OCI-LY3 (cell line): ENCODE data around the gene RGL1.

Experiments used
- H2AFZ ChIP-seq: fragments of 200-600, 300-600 bp; shearing (Covaris generic); 2 replicates; pipeline ENCODE4 v1.6.0; 2014; ENCODE audit warnings: antibody characterized with exemption, low read depth, low read length
- H3K27ac ChIP-seq: fragments of 200-600, 300-600 bp; sonication (generic); 2 replicates; pipeline ENCODE4 v1.5.1; 2014; ENCODE audit warnings: mild to moderate bottlenecking, low read length, moderate library complexity, mixed read lengths
- H3K27me3 ChIP-seq: fragments of 200-600, 300-600 bp; sonication (generic); 2 replicates; pipeline ENCODE4 v1.6.1; 2014; ENCODE audit warnings: low read depth, low read length, mixed read lengths
- H3K36me3 ChIP-seq: fragments of 200-600, 300-600 bp; sonication (generic); replicated peaks from 2 replicates; pipeline ENCODE3; 2014; ENCODE audit warnings: low read depth, low read length, mixed read lengths
- H3K4me1 ChIP-seq: fragments of 300-600, 200-600 bp; sonication (generic); 2 replicates; pipeline ENCODE4 v1.6.1; 2014; ENCODE audit warnings: low read length, mixed read lengths
- H3K4me2 ChIP-seq: fragments of 200-600, 300-600 bp; sonication (generic); 2 replicates; pipeline ENCODE4 v1.6.1; 2014; ENCODE audit warnings: low read length, mixed read lengths
- H3K4me3 ChIP-seq: fragments of 300-600, 200-600 bp; sonication (generic); 2 replicates; pipeline ENCODE4 v1.5.1; 2014; ENCODE audit warnings: antibody characterized with exemption, mild to moderate bottlenecking, low read length, moderate library complexity
- H3K79me2 ChIP-seq: fragments of 300-600, 200-600 bp; shearing (Covaris generic); 2 replicates; pipeline ENCODE4 v1.6.1; 2014; ENCODE audit warnings: mild to moderate bottlenecking, low read length, mixed read lengths
- H3K9ac ChIP-seq: fragments of 300-600, 200-600 bp; shearing (Covaris generic); 2 replicates; pipeline ENCODE4 v1.6.0; 2014; ENCODE audit warnings: mild to moderate bottlenecking, low read length, moderate library complexity
- H3K9me3 ChIP-seq: fragments of 200-600, 300-600 bp; shearing (Covaris generic); 2 replicates; pipeline ENCODE4 v1.6.1; 2014; ENCODE audit warnings: low read length, mixed read lengths; ENCODE audit not compliant: insufficient read depth
- H4K20me1 ChIP-seq: fragments of 200-600, 300-600 bp; sonication (generic); 2 replicates; pipeline ENCODE4 v1.6.1; 2016; ENCODE audit warnings: low read length, mixed read lengths; ENCODE audit not compliant: insufficient read depth
- CTCF ChIP-seq: fragments of 200-600, 300-600 bp; sonication (generic); IDR thresholded peaks from 2 replicates; pipeline ENCODE4 v1.5.1; 2014; ENCODE audit warnings: antibody characterized with exemption, low read length, low read depth
- EZH2phosphoT487 ChIP-seq: fragments of 200-600 bp; shearing (Covaris generic); IDR thresholded peaks from 2 replicates; pipeline ENCODE4 v1.6.1; 2018; ENCODE audit warnings: antibody characterized with exemption, mixed run types, low read depth

The RGL1 gene

GRCh38 chr1:183787704-183788103 is 17.2 kb upstream of the RGL1 start:
- no peaks in the 10 kb centered on the region for H3K36me3 ChIP-seq
- peaks cover 12% of the 10 kb centered on the region for H3K4me1 ChIP-seq
- no peaks in the 10 kb centered on the region for H3K9me3 ChIP-seq
- no peak overlapping the region for H3K9ac ChIP-seq
- H3K27me3 ChIP-seq = no peaks in the 10 kb centered on the region
- H3K4me2 ChIP-seq = 0 out of 2 replicates have a peak overlapping the region, but pooled peaks have one; percentile 5
- H2AFZ ChIP-seq = no peak overlapping the region
- TF ChIP-seq EZH2phosphoT487 (no peak), CTCF (no peak)
- H4K20me1 ChIP-seq = no peaks in the 10 kb centered on the region
- H3K79me2 ChIP-seq = no peaks in the 10 kb centered on the region
- no peak overlapping the region for H3K27ac ChIP-seq
- no peak overlapping the region for H3K4me3 ChIP-seq

- H3K4me2 ChIP-seq = no peak overlapping the region
- H3K9me3 ChIP-seq = no peaks in the 10 kb centered on the region
- H3K27me3 ChIP-seq = no peaks in the 10 kb centered on the region
- no peaks in the 10 kb centered on the region for H3K79me2 ChIP-seq
- H3K4me3 ChIP-seq = no peak overlapping the region
- no peak overlapping the region for H3K27ac ChIP-seq
- no peak overlapping the region for H2AFZ ChIP-seq
- no peak for TF ChIP-seq EZH2phosphoT487
- no peak overlapping the region for H3K9ac ChIP-seq
- H4K20me1 ChIP-seq = no peaks in the 10 kb centered on the region
- no peaks in the 10 kb centered on the region for H3K36me3 ChIP-seq
- peaks cover 12% of the 10 kb centered on the region for H3K4me1 ChIP-seq
Observed at GRCh38 chr1:183791319-183791718, 13.6 kb upstream of the RGL1 start.

- Histone ChIP-seq H3K4me3 (no peak overlapping the region), H3K4me1 (peaks cover 10% of the 10 kb centered on the region), H3K9me3 (no peaks in the 10 kb centered on the region), H3K4me2 (no peak overlapping the region), H4K20me1 (no peaks in the 10 kb centered on the region), H3K27me3 (no peaks in the 10 kb centered on the region), H3K27ac (no peak overlapping the region), H3K36me3 (no peaks in the 10 kb centered on the region), H3K9ac (no peak overlapping the region), H2AFZ (no peak overlapping the region), H3K79me2 (no peaks in the 10 kb centered on the region)
- TF ChIP-seq EZH2phosphoT487 (no peak), CTCF (no peak)
Observed at GRCh38 chr1:183792300-183792699, 12.6 kb upstream of the RGL1 start.

GRCh38 chr1:183794088-183794487 is 10.8 kb upstream of the RGL1 start:
- Histone ChIP-seq H2AFZ (no peak overlapping the region), H3K9ac (no peak overlapping the region), H3K4me3 (no peak overlapping the region), H4K20me1 (no peaks in the 10 kb centered on the region), H3K4me2 (no peak overlapping the region), H3K79me2 (no peaks in the 10 kb centered on the region), H3K27ac (no peak overlapping the region), H3K4me1 (no peaks in the 10 kb centered on the region), H3K36me3 (no peaks in the 10 kb centered on the region), H3K9me3 (no peaks in the 10 kb centered on the region), H3K27me3 (no peaks in the 10 kb centered on the region)
- TF ChIP-seq CTCF (no peak), EZH2phosphoT487 (no peak)

GRCh38 chr1:183800449-183800848 is 4.5 kb upstream of the RGL1 start:
- Histone ChIP-seq H3K4me2 (no peak overlapping the region), H3K27me3 (no peaks in the 10 kb centered on the region), H4K20me1 (no peaks in the 10 kb centered on the region), H3K9ac (no peak overlapping the region), H3K4me1 (no peaks in the 10 kb centered on the region), H3K27ac (no peak overlapping the region), H3K9me3 (peaks cover 11% of the 10 kb centered on the region; the same call in 1 of the 2 replicates), H2AFZ (no peak overlapping the region), H3K36me3 (no peaks in the 10 kb centered on the region), H3K4me3 (no peak overlapping the region), H3K79me2 (no peaks in the 10 kb centered on the region)
- TF ChIP-seq EZH2phosphoT487 (no peak), CTCF (no peak)
